ENCODE data around the gene HMGCLL1. TPM values are rescaled to one million over a fixed set of nuclear protein-coding genes. Genes with fewer than 3 reads are reported as not detected.

The HMGCLL1 gene
- total RNA-seq, 1 donor from 2014 or later: 4.3 TPM

GRCh38 chr6:55399351-55399750, 179.6 kb downstream of the HMGCLL1 start:
- ATAC-seq: no peak

GRCh38 chr6:55397986-55398385, 181.0 kb downstream of the HMGCLL1 start:
- TF ChIP-seq CTCF (IDR thresholded peaks at IDR 0.05): no peak
- intact Hi-C loops (cut with DNase I): no loop called here
- Histone ChIP-seq H3K4me1 (no peaks in the 10 kb centered on the region), H3K4me3 (no peak overlapping the region), H3K27ac (no peak overlapping the region), H3K36me3 (no peaks in the 10 kb centered on the region), H3K27me3 (ENCODE audit: low read depth) (no peaks in the 10 kb centered on the region), H3K9me3 (no peaks in the 10 kb centered on the region)
- ATAC-seq (no peak), DNase-seq (no peak)

More at GRCh38 chr6:55399351-55399750, 179.6 kb downstream of the HMGCLL1 start:
- Histone ChIP-seq H3K4me1 (no peaks in the 10 kb centered on the region), H3K27ac (no peak overlapping the region), H3K9me3 (no peaks in the 10 kb centered on the region), H3K36me3 (no peaks in the 10 kb centered on the region), H3K27me3 (ENCODE audit: low read depth) (no peaks in the 10 kb centered on the region), H3K4me3 (no peak overlapping the region)
- intact Hi-C loops (cut with DNase I): no loop called here
- TF ChIP-seq CTCF (IDR thresholded peaks at IDR 0.05): no peak
- no peak for DNase-seq

- ATAC-seq: no peak
- no peaks in the 10 kb centered on the region for H3K4me1 ChIP-seq
- DNase-seq: no peak
- H3K27me3 ChIP-seq (ENCODE audit: low read depth): no peaks in the 10 kb centered on the region
- intact Hi-C loops (cut with DNase I): no loop called here
- H3K36me3 ChIP-seq: no peaks in the 10 kb centered on the region
- no peak overlapping the region for H3K4me3 ChIP-seq
- no peaks in the 10 kb centered on the region for H3K9me3 ChIP-seq
- TF ChIP-seq CTCF (IDR thresholded peaks at IDR 0.05): no peak
- H3K27ac ChIP-seq: no peak overlapping the region
Measured at GRCh38 chr6:55395871-55396270, 183.1 kb downstream of the HMGCLL1 start.

GRCh38 chr6:55388211-55388610, 190.8 kb downstream of the HMGCLL1 start:
- intact Hi-C loops (cut with DNase I): no loop called here
- H3K36me3 ChIP-seq: no peaks in the 10 kb centered on the region
- no peaks in the 10 kb centered on the region for H3K27me3 ChIP-seq (ENCODE audit: low read depth)
- no peaks in the 10 kb centered on the region for H3K4me1 ChIP-seq
- no peak for ATAC-seq
- no peak overlapping the region for H3K4me3 ChIP-seq
- no peak for DNase-seq
- H3K9me3 ChIP-seq: no peaks in the 10 kb centered on the region
- no peak for TF ChIP-seq CTCF (IDR thresholded peaks at IDR 0.05)
- no peak overlapping the region for H3K27ac ChIP-seq
